GM13976 (cell line): Measurements from ENCODE around the gene PRR30.
"Not testable (repeated sequence)": the region's sequence is repeated elsewhere in the genome, so short reads cannot be mapped to it uniquely, and the experiment has no call there.

ENCODE experiments used
- DNase-seq: peaks from one replicate; pipeline ENCODE4 v3.0.0; 2012; ENCODE audit warnings: low spot score
- CTCF ChIP-seq: IDR thresholded peaks from 2 replicates; pipeline ENCODE4 v1.5.1; 2012; ENCODE audit warnings: borderline replicate concordance, mild to moderate bottlenecking; ENCODE audit not compliant: insufficient read depth; ENCODE audit errors: extremely low read depth, missing control alignments, control extremely low read depth
- in situ Hi-C: fragments of 300-500 bp; cut with MboI; formaldehyde crosslinking; loops from one replicate; pipeline ENCODE4 v1.12.0; 2022; ENCODE audit warnings: low sequenced_read_pairs, mixed read lengths, inconsistent platforms; ENCODE audit not compliant: unreplicated experiment

The PRR30 gene

GRCh38 chr2:27122791-27123190, 16.4 kb downstream of the PRR30 start:
- in situ Hi-C loops: no loop called here
- no peak for DNase-seq
- no peak for TF ChIP-seq CTCF

GRCh38 chr2:27121906-27122305, 17.3 kb downstream of the PRR30 start:
- no peak for TF ChIP-seq CTCF
- in situ Hi-C loops: no loop called here
- no peak for DNase-seq

GRCh38 chr2:27119330-27119670, 19.9 kb downstream of the PRR30 start:
- in situ Hi-C loops, DNase-seq: not testable (repeated sequence)

GRCh38 chr2:27118525-27119329, 20.5 kb downstream of the PRR30 start, which contains the start of gene CGREF1:
Gene CGREF1, minus strand, starts transcription at chr2:27119128. Its CDS starts 14,762 bp downstream, at chr2:27104366.
- no peak for TF ChIP-seq CTCF
- in situ Hi-C loops: no loop called here
- peak; percentile 60 for DNase-seq

- in situ Hi-C loops: no loop called here
- no peak for DNase-seq
- TF ChIP-seq CTCF: no peak
Measured at GRCh38 chr2:27117995-27118524, 21.1 kb downstream of the PRR30 start.

- in situ Hi-C loops: no loop called here
- no peak for DNase-seq
- TF ChIP-seq CTCF: no peak
Measured at GRCh38 chr2:27115519-27115918, 23.7 kb downstream of the PRR30 start.

- DNase-seq, in situ Hi-C loops: not testable (repeated sequence)
Measured at GRCh38 chr2:27111392-27112078, 27.7 kb downstream of the PRR30 start.

GRCh38 chr2:27110603-27111352, 28.4 kb downstream of the PRR30 start:
- in situ Hi-C loops, DNase-seq: not testable (repeated sequence)
